ENCODE results near the gene NAMPT. TPM values are rescaled to one million over a fixed set of nuclear protein-coding genes. Genes with fewer than 3 reads are reported as not detected.

NAMPT gene
- polyA plus RNA-seq, 1 donor from 2014 or later: 19.4 TPM

DNA sequence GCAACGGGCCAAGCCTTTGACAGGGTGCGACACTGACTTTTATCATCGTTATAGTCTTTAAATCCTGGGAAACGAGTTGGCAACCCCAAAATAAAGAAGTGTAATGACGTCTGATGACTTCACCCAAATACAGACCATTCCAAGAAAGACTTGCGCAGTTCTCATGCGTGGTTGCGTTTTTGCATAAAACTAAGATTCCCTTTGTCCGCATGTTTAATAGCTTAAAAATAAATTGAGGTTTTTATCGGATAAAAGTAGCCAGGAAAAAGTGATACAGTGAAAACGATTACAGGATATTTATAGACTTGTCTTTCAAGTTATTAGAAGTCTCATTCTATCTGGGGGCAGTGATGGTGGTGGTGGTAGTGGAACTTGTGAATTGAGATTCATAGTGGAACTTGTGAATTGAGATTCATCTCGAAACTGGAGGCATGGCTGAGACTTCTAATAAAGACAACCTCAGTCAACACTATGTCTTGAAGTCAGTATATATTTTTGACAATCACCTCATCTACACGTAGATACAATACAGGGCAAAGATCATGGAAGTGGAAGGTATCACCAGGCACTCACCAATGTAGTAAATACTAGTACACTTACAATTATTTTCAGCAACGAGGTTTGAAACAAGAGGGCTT is 1.2 kb upstream of the NAMPT start:
- peaks cover 12 to 24% (median 22%) of the 10 kb centered on the region in 3 donors for H3K4me1 Mint-ChIP-seq
- H3K36me3 Mint-ChIP-seq: no peaks in the 10 kb centered on the region
- H3K9me3 Mint-ChIP-seq: peaks cover 0 to 2% (median 2%) of the 10 kb centered on the region in 3 donors

DNA sequence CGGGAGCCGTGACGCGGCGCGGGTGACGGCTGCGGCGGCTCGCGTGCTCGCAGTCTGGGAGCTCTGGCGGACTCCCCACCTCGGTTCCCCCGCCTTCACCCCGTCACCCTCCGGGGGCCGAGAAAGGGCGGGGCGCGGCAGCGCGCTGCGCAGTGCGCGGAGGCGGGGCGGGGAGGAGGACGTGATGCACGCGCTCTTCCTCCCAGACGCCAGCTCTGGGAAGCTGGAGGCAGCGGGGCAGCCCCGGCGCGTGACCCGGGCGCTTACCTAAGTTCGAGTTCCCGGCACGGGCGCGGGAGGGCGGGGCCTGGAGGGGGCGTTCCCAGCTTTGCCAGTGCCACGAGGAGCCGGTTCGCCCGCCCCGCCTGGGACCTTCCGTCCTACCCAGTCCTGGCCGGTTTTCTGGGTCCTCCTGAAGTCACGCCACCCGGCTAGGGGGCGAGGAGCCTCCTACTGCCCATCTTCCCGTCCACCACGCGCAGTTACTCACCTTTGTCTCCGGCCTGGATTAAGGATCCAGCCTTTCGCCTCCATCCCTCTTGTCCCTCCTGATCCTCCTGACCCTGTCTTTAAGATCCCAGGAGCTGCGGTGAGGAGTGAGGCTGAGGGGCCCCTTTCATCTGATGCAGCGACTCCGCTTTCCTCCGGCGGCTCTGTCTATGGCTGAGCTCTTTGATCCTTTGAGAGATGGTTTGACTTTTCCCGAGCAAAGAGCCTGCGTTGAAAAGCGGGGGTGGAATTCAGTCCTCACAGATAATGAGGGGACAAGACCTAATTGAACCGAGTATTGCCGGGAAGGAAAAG is 470 bp upstream of the NAMPT start:
- no peaks in the 10 kb centered on the region for H3K27me3 Mint-ChIP-seq
- H3K4me1 Mint-ChIP-seq: peaks cover 12 to 24% (median 22%) of the 10 kb centered on the region in 3 donors
- H3K9me3 Mint-ChIP-seq: peaks cover 0 to 2% (median 2%) of the 10 kb centered on the region in 3 donors
- H3K36me3 Mint-ChIP-seq: no peaks in the 10 kb centered on the region
- peak overlapping the region; percentile 68 to 99 (median 96) for H3K4me3 Mint-ChIP-seq
- H3K27ac Mint-ChIP-seq: peak overlapping the region; percentile 62 to 98 (median 93)

More for the DNA sequence above, 1.2 kb upstream of the NAMPT start:
- peak overlapping the region; percentile 68 to 99 (median 96) for H3K4me3 Mint-ChIP-seq
- no peaks in the 10 kb centered on the region for H3K27me3 Mint-ChIP-seq
- peak overlapping the region; percentile 62 to 93 (median 75) for H3K27ac Mint-ChIP-seq

DNA sequence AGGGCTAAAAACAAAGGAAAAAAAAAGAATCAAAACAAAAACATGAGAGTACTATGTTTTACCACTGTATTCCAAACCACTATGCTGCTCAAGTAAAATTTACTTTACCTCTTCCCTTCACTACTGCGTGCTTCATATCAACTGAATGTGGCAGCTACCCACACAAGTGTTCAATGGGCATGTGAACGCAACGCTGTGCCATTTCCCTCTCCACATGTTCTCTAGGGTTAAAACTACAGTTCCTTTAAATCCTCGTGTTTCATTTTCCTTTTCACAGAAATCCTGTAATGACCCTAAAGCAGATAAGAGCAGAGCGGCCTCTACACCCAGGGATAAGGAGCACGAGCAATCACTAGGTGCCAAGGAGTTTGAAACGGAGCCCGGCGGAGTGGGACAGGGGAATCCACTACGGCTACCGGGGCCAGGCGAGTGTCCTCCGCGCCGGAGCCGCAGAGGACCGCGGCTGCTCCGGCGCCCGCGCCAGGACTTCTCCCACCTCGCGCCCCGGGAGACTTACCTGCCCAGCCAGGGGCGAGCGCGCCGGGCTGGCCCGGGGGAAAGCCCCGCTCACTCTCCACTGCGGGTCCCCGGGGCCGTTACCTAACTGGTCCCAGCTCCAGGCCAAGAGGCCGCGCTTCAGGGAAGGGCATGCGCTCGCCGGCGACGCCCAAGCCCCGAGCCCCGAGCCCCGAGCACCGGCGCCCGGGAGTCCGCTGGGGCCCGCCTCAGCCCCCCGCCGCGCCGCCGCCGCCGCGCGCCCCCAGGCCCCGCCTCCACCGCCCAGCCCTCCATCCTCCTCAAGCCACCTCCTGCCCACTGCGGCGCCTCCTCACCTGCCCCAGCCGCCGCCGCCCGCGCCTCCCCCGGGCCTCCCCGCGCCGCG is 711 bp downstream of the NAMPT start:
- H3K4me1 Mint-ChIP-seq: peaks cover 18 to 35% (median 25%) of the 10 kb centered on the region in 3 donors
- H3K27me3 Mint-ChIP-seq: no peaks in the 10 kb centered on the region
- peak overlapping the region; percentile 92 to 99 (median 96) for H3K4me3 Mint-ChIP-seq
- no peaks in the 10 kb centered on the region for H3K36me3 Mint-ChIP-seq
- peaks cover 0 to 2% (median 2%) of the 10 kb centered on the region in 3 donors for H3K9me3 Mint-ChIP-seq
- peak overlapping the region; percentile 82 to 94 (median 93) for H3K27ac Mint-ChIP-seq

DNA sequence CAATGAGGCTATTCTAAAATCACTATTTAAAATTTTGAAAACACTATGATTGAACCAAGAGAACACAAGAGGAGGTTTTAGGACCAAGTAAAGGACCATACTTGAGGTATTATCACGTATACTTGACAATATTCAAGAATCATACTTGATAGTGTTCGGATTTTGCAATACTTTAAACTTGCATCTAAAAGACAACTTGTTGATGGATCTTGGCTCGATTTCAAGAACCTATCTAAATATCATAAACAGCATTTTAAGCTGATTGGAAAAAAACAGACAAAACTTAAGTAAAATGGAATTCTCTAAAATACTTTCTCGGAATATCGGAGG is 1.3 kb downstream of the NAMPT start:
- Mint-ChIP-seq H3K4me1 (peaks cover 18 to 39% (median 25%) of the 10 kb centered on the region in 3 donors), H3K27me3 (no peaks in the 10 kb centered on the region), H3K36me3 (no peaks in the 10 kb centered on the region), H3K27ac (peak overlapping the region in 2 of 3 donors; percentile 44 to 82), H3K9me3 (peaks cover 0 to 2% (median 2%) of the 10 kb centered on the region in 3 donors), H3K4me3 (peak overlapping the region; percentile 90 to 95 (median 92))

DNA sequence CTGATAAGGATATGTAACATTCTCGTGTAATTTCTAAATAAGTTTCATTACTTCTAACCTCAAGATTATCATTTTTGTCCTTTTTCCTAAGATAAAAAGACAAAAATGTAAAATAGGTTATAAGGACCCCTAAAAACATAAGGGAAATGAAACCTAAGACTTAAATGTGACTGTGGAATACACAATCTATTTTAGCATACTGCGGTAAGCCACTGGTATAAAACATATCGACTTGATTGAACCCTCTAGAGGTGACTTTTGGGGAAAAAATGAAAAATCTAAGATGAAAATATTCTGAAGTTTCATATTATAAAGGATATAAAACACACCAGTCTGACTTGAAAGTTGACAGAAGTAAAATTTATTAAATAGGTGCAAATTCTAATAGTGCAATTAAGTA is 1.9 kb downstream of the NAMPT start:
- peaks cover 18 to 44% (median 25%) of the 10 kb centered on the region in 3 donors for H3K4me1 Mint-ChIP-seq
- H3K9me3 Mint-ChIP-seq: peaks cover 0 to 2% (median 2%) of the 10 kb centered on the region in 3 donors
- peak overlapping the region in 1 of 3 donors; percentile 82 for H3K27ac Mint-ChIP-seq
- H3K27me3 Mint-ChIP-seq: no peaks in the 10 kb centered on the region
- H3K36me3 Mint-ChIP-seq: no peaks in the 10 kb centered on the region
- peak overlapping the region in 2 of 4 donors; percentile 34 to 93 for H3K4me3 Mint-ChIP-seq

DNA sequence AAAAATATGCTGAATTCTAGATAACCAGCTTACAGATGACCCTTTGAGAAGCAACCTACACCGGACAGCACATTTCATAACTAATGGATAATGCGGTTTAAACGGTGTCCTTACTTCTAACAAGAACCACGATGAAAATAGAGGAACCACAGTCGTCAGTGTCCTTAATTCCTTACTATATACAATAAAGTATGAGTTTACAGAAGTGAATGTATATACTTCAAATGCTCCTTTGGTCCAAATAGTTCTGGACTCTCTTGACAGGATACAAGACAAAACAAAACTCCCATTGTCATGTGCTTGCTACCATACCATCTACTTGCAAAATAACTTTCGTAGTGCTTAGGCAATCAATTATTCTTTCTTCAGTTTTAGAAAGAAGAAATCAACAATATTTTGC is 2.4 kb downstream of the NAMPT start:
- H3K27me3 Mint-ChIP-seq: no peaks in the 10 kb centered on the region
- H3K9me3 Mint-ChIP-seq: peaks cover 0 to 2% (median 2%) of the 10 kb centered on the region in 3 donors
- H3K4me1 Mint-ChIP-seq: peaks cover 18 to 45% (median 25%) of the 10 kb centered on the region in 3 donors
- peak overlapping the region in 1 of 4 donors; percentile 34 for H3K4me3 Mint-ChIP-seq
- no peaks in the 10 kb centered on the region for H3K36me3 Mint-ChIP-seq
- peak overlapping the region in 1 of 3 donors; percentile 50 for H3K27ac Mint-ChIP-seq

DNA sequence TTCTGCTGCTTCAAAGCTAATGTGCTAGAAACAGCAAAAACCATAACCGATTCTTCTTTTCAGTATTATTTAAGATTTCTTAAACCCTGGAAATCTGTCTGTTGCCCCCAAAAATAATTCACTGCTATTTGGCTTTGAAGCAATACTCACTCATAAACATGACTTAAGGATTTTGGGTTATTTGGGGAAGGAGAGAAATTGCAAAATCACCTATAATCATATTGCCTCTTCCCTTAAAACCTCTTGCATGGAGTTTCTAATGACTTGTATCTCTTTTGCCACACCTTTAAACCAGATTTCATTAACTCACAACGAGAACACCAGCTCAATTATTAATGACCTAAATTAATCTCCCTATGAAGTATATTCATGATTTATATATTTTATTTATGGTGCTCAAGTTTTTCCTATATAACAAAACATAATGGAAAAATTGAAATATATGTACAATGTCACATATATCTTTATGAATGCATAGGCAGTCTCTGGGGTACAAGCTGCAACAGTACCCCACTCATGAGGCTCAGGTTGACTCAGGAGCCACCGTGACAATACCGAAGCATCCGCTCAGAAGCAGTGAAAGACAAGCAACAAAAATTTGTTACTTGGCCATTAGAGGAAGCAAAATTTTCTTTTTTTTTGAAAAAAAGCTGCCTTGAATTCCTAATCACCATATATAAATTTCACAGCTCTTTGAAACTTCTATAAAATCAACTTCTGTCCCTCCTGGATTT is 3.0 kb downstream of the NAMPT start:
- Mint-ChIP-seq H3K27ac (peak overlapping the region in 1 of 3 donors; percentile 50), H3K9me3 (peaks cover 0 to 2% (median 2%) of the 10 kb centered on the region in 3 donors), H3K36me3 (peaks cover 2% of the 10 kb centered on the region), H3K4me3 (peak overlapping the region in 1 of 4 donors; percentile 41), H3K4me1 (peaks cover 18 to 49% (median 25%) of the 10 kb centered on the region in 3 donors), H3K27me3 (no peaks in the 10 kb centered on the region)

DNA sequence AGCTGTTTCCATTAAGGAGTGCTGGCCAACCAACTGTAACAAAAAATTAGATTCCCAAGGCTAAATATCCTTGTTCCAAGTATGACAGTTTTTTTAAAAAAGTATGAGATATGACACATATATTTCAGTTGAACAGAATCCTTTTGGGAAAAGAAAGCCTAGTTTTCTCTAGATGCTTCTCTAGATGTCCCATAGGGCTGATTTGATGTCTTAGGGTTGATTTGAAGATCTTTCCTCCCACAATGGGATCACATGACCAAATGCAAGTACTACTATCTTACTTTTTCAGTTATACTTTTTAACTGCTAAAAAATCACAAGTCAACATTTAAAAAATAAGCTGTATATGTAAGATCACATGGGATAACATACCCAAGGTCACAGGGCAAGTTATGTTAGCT is 3.7 kb downstream of the NAMPT start:
- H3K9me3 Mint-ChIP-seq: peaks cover 0 to 2% (median under 1%) of the 10 kb centered on the region in 3 donors
- H3K27me3 Mint-ChIP-seq: no peaks in the 10 kb centered on the region
- no peak overlapping the region for H3K27ac Mint-ChIP-seq
- H3K36me3 Mint-ChIP-seq: peaks cover 3% of the 10 kb centered on the region
- peak overlapping the region in 1 of 4 donors; percentile 41 for H3K4me3 Mint-ChIP-seq
- peaks cover 16 to 46% (median 23%) of the 10 kb centered on the region in 3 donors for H3K4me1 Mint-ChIP-seq

DNA sequence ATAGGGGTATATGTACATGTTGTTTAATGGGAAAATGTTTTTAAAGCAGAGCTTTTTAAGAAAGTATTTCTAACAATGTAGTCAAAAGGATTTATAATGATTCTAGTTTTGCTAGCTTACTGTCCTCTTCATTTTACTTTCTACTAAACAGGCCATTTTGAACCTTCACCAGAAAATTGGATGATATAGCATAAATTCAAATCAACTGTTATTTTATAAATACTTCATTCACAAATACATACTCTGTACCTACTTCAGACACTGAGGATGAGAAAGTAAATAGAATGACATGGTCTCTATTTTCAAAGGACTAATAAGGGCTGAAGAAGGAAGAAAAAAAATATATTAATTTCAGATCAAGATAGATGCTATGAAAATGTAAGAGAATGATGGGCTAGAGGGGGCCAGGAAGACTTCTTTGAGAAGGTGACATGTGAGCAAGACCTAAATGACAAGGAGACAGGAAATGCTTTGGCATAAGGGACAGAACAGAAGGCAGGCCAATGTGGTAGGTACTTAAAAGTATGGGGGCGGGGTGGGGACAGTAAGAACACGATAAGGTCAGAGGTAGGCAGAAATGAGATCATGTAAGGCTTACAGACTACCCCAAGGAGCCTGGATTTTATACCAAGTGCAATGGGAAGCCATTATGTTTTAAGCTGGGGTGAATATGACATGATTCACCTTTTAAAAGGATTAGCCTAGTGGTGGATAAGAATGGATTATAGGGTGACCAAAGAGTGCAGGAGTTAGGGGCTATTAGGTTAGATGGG is 5.2 kb downstream of the NAMPT start:
- H3K36me3 Mint-ChIP-seq: peaks cover 3% of the 10 kb centered on the region
- H3K27me3 Mint-ChIP-seq: no peaks in the 10 kb centered on the region
- no peaks in the 10 kb centered on the region for H3K9me3 Mint-ChIP-seq
- H3K4me1 Mint-ChIP-seq: peaks cover 13 to 43% (median 18%) of the 10 kb centered on the region in 3 donors
- H3K27ac Mint-ChIP-seq: peak overlapping the region in 1 of 3 donors; percentile 53
- H3K4me3 Mint-ChIP-seq: peak overlapping the region in 1 of 4 donors; percentile 18

DNA sequence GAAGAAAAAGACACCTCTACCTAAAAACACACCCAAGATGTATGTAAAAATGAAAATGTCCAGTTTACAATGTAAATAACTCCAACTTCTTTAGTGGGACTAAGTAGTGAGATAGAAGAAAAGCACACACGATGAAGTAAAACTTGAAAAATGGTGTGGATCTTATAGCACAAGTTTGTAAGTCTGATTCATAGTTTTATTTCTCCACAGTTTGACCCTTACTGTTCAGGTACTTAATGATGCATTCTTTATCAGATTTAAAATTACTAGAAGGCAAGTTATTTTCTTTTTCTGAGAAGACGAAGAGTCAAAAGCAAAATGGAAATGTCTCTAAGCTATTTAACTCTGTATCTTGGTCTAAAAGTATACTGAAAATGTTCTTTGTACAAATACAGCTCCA is 6.1 kb downstream of the NAMPT start:
- Mint-ChIP-seq H3K36me3 (peaks cover 3% of the 10 kb centered on the region), H3K4me3 (peak overlapping the region in 1 of 4 donors; percentile 58), H3K27ac (no peak overlapping the region), H3K4me1 (peaks cover 10 to 39% (median 16%) of the 10 kb centered on the region in 3 donors), H3K9me3 (no peaks in the 10 kb centered on the region), H3K27me3 (no peaks in the 10 kb centered on the region)

DNA sequence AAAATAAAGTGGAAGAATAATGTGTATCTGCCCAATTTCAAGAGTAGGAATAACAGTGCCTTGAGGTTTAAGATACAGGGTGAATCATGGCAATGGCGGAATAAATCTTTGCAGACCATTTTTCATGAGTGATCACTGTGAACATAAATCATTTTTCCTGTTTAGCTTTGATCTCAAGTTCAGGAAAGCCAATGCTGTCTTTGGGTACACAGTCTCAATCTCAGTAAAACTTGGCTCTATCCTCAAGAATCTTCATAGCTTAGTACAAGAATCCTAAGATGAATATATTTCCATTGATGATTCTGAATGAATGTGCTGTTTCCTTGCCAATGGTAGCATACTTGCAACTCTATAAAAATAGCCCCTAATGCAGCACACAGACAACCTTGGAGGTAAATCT is 6.8 kb downstream of the NAMPT start:
- peaks cover 8 to 35% (median 11%) of the 10 kb centered on the region in 3 donors for H3K4me1 Mint-ChIP-seq
- H3K36me3 Mint-ChIP-seq: peaks cover 3% of the 10 kb centered on the region
- H3K27ac Mint-ChIP-seq: no peak overlapping the region
- no peaks in the 10 kb centered on the region for H3K9me3 Mint-ChIP-seq
- no peaks in the 10 kb centered on the region for H3K27me3 Mint-ChIP-seq
- no peak overlapping the region for H3K4me3 Mint-ChIP-seq

DNA sequence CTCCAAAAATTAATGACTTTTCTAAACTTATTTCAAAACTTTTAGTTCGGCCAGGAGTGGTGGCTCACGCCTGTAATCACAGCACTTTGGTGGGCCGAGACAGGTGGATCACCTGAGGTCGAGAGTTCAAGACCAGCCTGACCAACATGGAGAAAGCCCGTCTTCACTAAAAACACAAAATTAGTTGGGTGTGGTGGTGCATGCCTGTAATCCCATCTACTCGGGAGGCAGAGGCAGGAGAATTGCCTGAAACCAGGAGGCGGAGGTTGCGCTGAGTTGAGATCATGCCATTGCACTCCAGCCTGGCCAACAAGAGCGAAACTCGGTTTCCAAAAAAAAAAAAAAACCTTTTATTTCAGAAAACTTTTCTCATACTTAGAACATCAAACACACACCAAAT is 8.3 kb downstream of the NAMPT start:
- Mint-ChIP-seq H3K4me3 (no peak overlapping the region), H3K27me3 (no peaks in the 10 kb centered on the region), H3K9me3 (no peaks in the 10 kb centered on the region), H3K4me1 (peaks cover 4 to 29% (median 6%) of the 10 kb centered on the region in 3 donors), H3K36me3 (peaks cover 5% of the 10 kb centered on the region), H3K27ac (peak overlapping the region in 1 of 3 donors; percentile 83)

DNA sequence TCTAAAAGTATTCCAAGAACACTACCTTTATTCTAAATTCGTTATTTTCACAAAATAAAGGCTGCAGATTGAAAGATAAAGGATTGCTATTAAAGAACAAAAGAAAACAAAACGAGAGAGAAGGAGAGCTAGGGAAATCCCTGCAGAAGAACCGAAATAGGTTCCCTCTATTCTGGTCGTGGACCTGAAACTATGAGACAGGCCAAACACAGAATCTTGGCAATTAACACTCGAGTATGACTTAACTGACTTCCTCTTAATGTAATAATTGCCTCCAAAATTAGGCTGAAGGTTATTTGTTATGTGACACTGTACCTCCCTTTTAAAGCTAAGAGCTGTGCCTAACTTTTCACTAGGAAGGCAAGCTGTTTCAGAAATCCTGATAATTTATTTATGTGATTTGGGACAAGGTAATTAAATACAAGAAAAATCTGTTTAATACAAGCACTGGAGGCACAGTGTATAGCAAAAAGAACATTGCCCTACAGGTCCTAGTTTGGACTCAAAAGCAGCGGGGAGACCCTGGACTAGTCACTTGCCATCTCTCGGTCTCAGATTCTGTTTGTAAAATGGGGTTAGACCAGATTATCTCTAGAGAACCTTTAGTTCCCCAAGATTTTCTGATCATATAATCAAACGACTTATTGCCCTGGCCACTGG is 11.6 kb downstream of the NAMPT start:
- Mint-ChIP-seq H3K9me3 (no peaks in the 10 kb centered on the region), H3K27me3 (no peaks in the 10 kb centered on the region), H3K4me1 (peaks cover 0 to 7% (median 0%) of the 10 kb centered on the region in 3 donors), H3K27ac (no peak overlapping the region), H3K36me3 (peaks cover 7% of the 10 kb centered on the region), H3K4me3 (no peak overlapping the region)
